HG02623 (cell line): ENCODE data around the gene ST14.
"Not testable (repeated sequence)": the region's sequence is repeated elsewhere in the genome, so short reads cannot be mapped to it uniquely, and the experiment has no call there.

Source experiments
- ATAC-seq: cut with Tn5 transposase; IDR thresholded peaks from one replicate; pipeline ENCODE4 v1.9.1; 2021; ENCODE audit warnings: moderate library complexity; ENCODE audit not compliant: unreplicated experiment

The ST14 gene

DNA sequence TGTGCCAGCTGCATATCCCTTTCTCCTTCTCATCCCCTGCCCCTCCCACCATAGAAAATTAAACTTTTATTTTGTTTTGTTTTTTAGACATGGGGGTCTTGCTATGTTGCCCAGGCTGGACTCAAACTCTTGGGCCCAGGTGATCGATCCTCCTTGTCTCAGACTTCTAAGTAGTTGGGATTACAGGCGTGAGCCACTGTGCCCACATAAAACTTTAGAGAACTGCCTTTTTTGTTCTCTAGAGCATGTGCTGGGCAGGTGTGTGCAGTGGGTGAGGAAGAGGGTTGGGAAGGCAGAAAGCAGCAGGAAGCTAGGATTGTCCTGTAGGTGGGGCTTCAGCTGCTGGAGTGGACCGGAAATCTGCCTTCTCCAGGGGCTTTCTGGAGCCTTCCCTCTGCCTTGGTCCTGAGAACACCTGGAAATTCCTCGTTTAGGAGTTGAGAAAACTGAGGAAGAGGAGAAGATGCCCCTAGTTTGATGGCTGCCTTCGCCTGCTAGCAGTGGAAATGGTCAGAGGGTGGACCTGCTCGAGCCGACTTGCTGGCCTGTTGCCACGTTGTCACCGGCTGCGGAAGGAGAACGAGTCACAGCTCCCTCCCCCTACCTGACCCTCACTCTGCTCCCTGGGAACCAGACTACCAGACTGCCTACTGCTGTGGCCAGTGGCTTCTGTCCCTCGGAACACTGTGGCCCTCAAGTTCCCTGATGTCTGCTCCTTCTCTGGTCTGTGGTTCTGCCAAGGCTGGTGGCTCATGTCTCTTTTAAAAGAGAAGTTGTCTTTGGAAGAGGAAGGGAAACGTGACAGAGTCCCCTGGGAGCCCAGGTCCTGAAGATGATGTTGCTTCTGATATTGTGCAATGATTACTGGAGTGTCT lies 4.0 kb downstream of the ST14 start:
- ATAC-seq = no peak

DNA sequence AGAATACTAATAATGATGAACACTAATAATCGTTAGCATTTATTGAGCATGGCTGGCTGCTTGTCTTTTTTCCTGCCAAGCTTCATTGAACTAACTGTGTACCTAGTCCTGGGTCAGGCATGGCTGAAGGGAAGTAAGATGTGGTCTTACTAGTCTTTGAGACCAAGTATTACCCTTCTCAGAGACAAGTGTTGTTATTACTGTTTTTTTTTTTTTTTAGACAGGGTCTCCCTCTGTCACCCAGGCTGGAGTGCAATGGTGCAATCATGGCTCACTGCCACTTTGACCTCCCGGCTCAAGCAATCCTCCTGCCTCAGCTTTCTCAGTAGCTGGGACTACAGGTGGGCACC lies 4.6 kb downstream of the ST14 start:
- ATAC-seq = no peak

- no peak for ATAC-seq
Observed at GRCh38 chr11:130165601-130166456, 6.2 kb downstream of the ST14 start.

DNA sequence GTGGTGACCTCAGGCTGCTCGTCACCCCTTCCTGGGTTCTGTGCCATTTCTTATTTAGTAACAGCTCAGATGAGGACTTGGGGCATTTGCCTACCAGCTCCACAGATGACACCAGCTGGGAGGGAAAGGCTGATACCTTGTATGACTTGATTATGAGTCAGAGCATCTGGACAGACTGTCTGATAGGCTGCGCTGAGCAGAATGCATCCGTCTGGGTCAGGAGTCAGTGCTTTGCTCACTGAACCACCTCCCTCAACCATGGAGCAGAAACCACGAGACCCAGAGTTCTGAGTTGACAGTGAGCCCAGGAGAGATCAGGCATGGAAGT lies 6.8 kb downstream of the ST14 start:
- no peak for ATAC-seq

GRCh38 chr11:130167146-130167545 lies 7.6 kb downstream of the ST14 start:
- ATAC-seq = no peak

DNA sequence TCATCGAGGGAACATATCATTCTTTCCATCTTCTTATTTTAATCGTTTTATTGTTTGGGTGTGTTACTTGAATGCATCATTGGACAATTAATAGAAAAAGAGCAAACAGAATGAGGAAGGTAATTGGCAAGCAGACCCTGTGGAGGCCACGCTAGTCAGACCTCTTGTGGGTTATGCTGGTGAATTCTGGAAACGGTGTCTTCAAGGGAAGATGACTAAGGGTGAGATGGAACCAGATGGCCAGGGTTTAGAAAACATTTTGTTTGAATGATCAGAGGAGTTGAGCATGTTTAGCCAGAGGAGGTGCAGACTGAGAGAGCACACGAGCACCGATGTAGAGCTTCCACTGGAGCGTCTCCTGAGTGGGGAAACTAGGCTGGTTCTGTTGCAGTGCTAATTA lies 8.5 kb downstream of the ST14 start:
- ATAC-seq = no peak

GRCh38 chr11:130170345-130170744 lies 10.8 kb downstream of the ST14 start:
- no peak for ATAC-seq

DNA sequence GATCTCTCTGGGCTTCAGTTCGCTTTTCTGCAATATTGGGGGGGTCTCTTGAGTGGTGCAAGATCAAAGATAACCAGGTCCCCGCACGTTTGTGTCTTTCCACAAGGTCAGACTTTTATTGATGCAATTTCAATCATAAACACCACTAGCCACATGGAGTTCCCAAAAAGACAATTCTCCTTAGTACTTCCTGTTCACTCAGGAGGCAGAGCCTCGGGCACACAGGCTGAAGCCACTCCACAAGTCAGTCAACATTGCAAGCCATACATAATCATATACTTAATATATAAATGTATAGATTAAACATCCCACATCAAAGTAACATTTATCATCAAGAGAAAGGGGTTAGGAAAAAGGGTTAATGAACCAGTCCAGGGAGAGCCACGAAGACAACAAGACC lies 12.0 kb downstream of the ST14 start:
- no peak for ATAC-seq

DNA sequence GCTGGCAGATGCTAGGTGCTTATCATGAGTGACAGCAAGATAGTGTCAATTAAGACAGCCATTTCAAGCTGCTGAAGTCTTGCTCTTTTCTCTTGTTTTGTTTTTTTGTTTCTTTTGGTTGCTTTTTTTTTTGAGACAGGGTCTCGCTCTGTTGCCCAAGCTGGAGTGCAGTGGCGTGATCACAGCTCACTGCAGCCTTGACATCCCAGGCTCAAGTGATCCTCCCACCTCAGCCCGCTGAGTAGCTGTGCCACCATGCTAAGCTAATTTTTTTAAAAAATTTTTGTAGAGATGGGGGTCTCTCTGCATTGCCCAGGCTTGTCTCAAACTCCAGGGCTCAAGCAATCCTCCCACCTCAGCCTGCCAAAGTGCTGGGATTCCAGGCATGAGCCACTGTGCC lies 12.4 kb downstream of the ST14 start:
- ATAC-seq = not testable (repeated sequence)

GRCh38 chr11:130174642-130175041 lies 15.1 kb downstream of the ST14 start:
- no peak for ATAC-seq

DNA sequence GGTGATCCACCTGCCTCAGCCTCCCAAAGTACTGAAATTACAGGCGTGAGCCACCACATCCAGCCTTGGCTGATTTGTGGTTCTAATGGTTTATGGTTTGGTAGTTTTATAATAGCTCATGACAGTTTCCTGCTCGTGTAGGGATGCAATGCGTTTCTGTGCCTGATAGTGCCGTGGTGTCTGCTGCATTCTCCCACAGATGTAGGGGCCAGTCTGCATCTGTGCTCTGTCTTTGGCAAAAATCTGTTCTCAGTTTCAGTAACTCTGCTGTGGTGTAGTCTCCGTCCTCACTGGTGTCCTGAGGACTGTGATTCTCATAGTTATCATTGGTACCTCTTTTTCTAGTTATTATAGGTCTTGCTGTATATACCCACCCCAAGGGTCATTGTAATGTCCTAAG lies 16.3 kb downstream of the ST14 start:
- ATAC-seq = no peak

DNA sequence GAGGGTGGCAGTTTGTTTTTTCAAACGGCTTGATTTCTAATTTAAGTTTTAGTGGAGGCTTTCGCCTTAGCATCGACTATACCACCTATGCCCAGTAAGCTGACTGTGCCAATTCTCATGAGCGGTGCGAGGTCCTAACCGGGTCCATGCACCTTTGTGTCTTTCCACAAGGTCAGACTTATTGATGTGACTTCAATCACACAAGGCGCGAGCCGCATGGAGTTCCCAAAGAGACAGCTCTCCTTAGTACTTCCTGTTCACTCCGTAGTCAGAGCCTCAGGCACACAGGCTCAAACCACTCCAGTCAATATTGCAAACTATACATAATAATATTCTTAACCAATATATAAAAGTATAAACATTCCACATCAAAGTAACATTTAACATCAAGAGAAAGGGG lies 18.2 kb downstream of the ST14 start:
- ATAC-seq = no peak

GRCh38 chr11:130178441-130179339 lies 19.1 kb downstream of the ST14 start:
- ATAC-seq = no peak

- no peak for ATAC-seq
Observed at GRCh38 chr11:130179396-130180306, 20.1 kb downstream of the ST14 start.

GRCh38 chr11:130180491-130180890 lies 20.9 kb downstream of the ST14 start:
- peak; percentile 51 for ATAC-seq

- no peak for ATAC-seq
Observed at GRCh38 chr11:130180896-130181294, 21.3 kb downstream of the ST14 start.

DNA sequence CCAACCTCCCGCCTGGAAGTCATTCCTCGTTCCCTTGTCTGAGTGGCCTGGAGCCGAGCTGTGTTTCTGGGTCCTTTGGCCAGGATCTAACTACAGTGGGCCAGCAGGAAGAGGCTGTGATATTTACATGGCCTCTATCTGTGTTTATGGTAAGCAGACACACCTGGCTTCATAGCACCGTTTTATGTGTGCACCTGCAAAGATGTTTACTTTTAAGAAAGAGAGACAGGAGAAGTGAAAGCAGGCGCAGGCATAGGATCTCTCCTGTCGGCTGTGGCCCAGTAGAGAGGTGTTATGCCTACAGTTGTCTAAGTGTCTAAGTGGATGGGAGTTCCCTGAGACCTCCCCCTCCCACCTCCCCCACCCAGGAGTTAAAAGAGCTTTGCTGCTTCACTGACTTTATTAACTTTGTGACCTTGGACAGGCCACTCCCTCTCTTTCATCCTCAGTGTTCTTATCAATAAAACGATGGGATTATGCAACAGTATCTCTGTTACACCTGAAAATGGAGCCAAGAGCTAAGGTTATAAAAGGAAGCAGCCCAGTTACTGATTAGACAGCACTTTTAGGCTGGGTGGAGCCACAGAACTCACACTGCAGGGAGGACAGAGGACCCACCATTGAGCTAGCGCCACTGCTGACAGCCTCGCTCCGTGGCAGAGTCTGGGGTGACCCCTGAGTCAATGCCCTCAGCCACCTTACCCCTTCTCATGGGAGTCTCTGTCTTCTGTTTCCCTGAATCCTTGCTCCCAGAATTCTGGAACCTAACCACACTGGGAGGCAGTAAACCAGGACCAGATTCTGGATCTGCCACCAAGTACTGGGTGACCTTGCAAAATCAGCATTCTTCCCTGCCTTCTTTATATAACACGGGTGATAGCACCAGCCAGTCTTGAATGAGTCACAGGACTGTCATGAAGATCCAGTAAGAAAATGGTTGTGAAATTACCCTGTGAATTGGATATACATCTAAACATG lies 22.0 kb downstream of the ST14 start:
- no peak for ATAC-seq

GRCh38 chr11:130183878-130184610 lies 24.5 kb downstream of the ST14 start:
- no peak for ATAC-seq
